ENCODE measurements around the gene CSF3.

- TF ChIP-seq, protein P1, sequence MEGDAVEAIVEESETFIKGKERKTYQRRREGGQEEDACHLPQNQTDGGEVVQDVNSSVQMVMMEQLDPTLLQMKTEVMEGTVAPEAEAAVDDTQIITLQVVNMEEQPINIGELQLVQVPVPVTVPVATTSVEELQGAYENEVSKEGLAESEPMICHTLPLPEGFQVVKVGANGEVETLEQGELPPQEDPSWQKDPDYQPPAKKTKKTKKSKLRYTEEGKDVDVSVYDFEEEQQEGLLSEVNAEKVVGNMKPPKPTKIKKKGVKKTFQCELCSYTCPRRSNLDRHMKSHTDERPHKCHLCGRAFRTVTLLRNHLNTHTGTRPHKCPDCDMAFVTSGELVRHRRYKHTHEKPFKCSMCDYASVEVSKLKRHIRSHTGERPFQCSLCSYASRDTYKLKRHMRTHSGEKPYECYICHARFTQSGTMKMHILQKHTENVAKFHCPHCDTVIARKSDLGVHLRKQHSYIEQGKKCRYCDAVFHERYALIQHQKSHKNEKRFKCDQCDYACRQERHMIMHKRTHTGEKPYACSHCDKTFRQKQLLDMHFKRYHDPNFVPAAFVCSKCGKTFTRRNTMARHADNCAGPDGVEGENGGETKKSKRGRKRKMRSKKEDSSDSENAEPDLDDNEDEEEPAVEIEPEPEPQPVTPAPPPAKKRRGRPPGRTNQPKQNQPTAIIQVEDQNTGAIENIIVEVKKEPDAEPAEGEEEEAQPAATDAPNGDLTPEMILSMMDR (conservative IDR thresholded peaks at IDR 0.05; ENCODE audit: low read length) = no peak
- TF ChIP-seq EZH2phosphoT487 (IDR thresholded peaks at IDR 0.05; ENCODE audit: borderline replicate concordance, low read depth, low read length) = no peak
Observed at GRCh38 chr17:40025559-40025958, 10.3 kb downstream of the CSF3 start.
